ENCODE results near the gene TMSB10. TPM values are rescaled to one million over a fixed set of nuclear protein-coding genes. Genes with fewer than 3 reads are reported as not detected.

TMSB10 gene
- polyA plus RNA-seq, 3 donors, result 5,130 to 7,914 (median 6,847) TPM

GRCh38 chr2:84942166-84942565 is 36.7 kb downstream of the TMSB10 start:
- H3K27me3 Mint-ChIP-seq (ENCODE audit: low read depth in 3 of 3), result peaks cover 0 to 3% (median 0%) of the 10 kb centered on the region in 3 donors
- Histone ChIP-seq H3K27me3 (ENCODE audit: control insufficient read depth in 2 of 2, insufficient read depth in 2 of 2, low read length in 2 of 2) (no peaks in the 10 kb centered on the region), H3K9me3 (replicated peaks in 1 of 2; ENCODE audit: control insufficient read depth in 1 of 2, insufficient read depth in 1 of 2, low read length in 2 of 2) (no peaks in the 10 kb centered on the region), H3K27ac (ENCODE audit: low read depth in 1 of 2, low read length in 2 of 2) (no peak overlapping the region), H4K20me1 (ENCODE audit: insufficient read depth, low read length) (no peaks in the 10 kb centered on the region), H2AFZ (ENCODE audit: insufficient read depth, low read depth, low read length, poor library complexity, severe bottlenecking) (no peak overlapping the region), H3K4me1 (ENCODE audit: control insufficient read depth in 1 of 2, insufficient read depth in 2 of 2, low read length in 2 of 2) (peaks cover 59 to 75% of the 10 kb centered on the region in 2 donors), H3K4me2 (replicated peaks; ENCODE audit: extremely low read depth, low read length, poor library complexity, severe bottlenecking) (no peak overlapping the region), H3K79me2 (ENCODE audit: insufficient read depth, low read length) (no peaks in the 10 kb centered on the region), H3K4me3 (replicated peaks in 1 of 3; ENCODE audit: low read depth in 2 of 3, low read length in 3 of 3) (no peak overlapping the region), H3K9ac (ENCODE audit: insufficient read depth, low read length, poor library complexity, severe bottlenecking) (no peak overlapping the region), H3K36me3 (replicated peaks in 1 of 2; ENCODE audit: control insufficient read depth in 1 of 2, insufficient read depth in 2 of 2, low read length in 2 of 2) (no peaks in the 10 kb centered on the region)
- TF ChIP-seq, protein P1, sequence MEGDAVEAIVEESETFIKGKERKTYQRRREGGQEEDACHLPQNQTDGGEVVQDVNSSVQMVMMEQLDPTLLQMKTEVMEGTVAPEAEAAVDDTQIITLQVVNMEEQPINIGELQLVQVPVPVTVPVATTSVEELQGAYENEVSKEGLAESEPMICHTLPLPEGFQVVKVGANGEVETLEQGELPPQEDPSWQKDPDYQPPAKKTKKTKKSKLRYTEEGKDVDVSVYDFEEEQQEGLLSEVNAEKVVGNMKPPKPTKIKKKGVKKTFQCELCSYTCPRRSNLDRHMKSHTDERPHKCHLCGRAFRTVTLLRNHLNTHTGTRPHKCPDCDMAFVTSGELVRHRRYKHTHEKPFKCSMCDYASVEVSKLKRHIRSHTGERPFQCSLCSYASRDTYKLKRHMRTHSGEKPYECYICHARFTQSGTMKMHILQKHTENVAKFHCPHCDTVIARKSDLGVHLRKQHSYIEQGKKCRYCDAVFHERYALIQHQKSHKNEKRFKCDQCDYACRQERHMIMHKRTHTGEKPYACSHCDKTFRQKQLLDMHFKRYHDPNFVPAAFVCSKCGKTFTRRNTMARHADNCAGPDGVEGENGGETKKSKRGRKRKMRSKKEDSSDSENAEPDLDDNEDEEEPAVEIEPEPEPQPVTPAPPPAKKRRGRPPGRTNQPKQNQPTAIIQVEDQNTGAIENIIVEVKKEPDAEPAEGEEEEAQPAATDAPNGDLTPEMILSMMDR (IDR thresholded peaks at IDR 0.05), result no peak
- H3K27ac Mint-ChIP-seq, result no peak overlapping the region
- H3K9me3 Mint-ChIP-seq, result peaks cover 0 to 3% (median 0%) of the 10 kb centered on the region in 7 donors
- intact Hi-C loops (cut with micrococcal nuclease), result no loop called here
- no peaks in the 10 kb centered on the region for H3K36me3 Mint-ChIP-seq
- no peak for DNase-seq
- no peak overlapping the region for H3K4me3 Mint-ChIP-seq
- WGBS (ENCODE audit: insufficient coverage), result 89% methylated on average over 2 of the region's 2 CpGs
- H3K4me1 Mint-ChIP-seq, result peaks cover 68% of the 10 kb centered on the region

DNA sequence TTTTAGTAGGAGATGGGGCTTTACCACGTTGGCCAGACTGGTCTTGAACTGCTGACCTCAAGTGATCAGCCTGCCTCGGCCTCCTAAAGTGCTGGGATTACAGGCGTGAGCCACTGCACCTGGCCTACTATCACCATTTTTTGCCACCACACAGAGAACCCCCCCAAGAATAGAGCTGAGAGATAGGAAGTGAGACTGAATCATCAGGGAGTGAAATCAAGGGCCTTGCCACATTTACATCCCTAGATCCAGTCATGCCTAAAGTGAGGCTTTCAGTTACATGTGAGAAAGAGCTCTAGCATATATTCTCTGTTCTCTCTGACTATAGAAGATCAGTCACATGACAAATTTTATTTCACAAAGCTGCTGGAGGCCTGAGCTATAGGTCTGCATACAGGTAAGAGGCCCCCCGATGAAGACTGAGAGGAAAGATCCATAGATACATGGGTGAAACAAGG is 37.5 kb downstream of the TMSB10 start:
- Histone ChIP-seq H3K4me2 (replicated peaks; ENCODE audit: extremely low read depth, low read length, poor library complexity, severe bottlenecking) (no peak overlapping the region), H3K79me2 (ENCODE audit: insufficient read depth, low read length) (no peaks in the 10 kb centered on the region), H3K9ac (ENCODE audit: insufficient read depth, low read length, poor library complexity, severe bottlenecking) (no peak overlapping the region), H2AFZ (ENCODE audit: insufficient read depth, low read depth, low read length, poor library complexity, severe bottlenecking) (no peak overlapping the region), H3K9me3 (replicated peaks in 1 of 2; ENCODE audit: control insufficient read depth in 1 of 2, insufficient read depth in 1 of 2, low read length in 2 of 2) (no peaks in the 10 kb centered on the region), H3K4me3 (replicated peaks in 1 of 3; ENCODE audit: low read depth in 2 of 3, low read length in 3 of 3) (no peak overlapping the region), H4K20me1 (ENCODE audit: insufficient read depth, low read length) (no peaks in the 10 kb centered on the region), H3K36me3 (replicated peaks in 1 of 2; ENCODE audit: control insufficient read depth in 1 of 2, insufficient read depth in 2 of 2, low read length in 2 of 2) (no peaks in the 10 kb centered on the region), H3K4me1 (ENCODE audit: control insufficient read depth in 1 of 2, insufficient read depth in 2 of 2, low read length in 2 of 2) (peaks cover 59 to 75% of the 10 kb centered on the region in 2 donors), H3K27ac (ENCODE audit: low read depth in 1 of 2, low read length in 2 of 2) (no peak overlapping the region), H3K27me3 (ENCODE audit: control insufficient read depth in 2 of 2, insufficient read depth in 2 of 2, low read length in 2 of 2) (no peaks in the 10 kb centered on the region)
- Mint-ChIP-seq H3K4me1 (peaks cover 68% of the 10 kb centered on the region), H3K4me3 (no peak overlapping the region), H3K36me3 (no peaks in the 10 kb centered on the region), H3K9me3 (peaks cover 0 to 2% (median 0%) of the 10 kb centered on the region in 7 donors), H3K27ac (peak overlapping the region; percentile 24 to 91 (median 55)), H3K27me3 (ENCODE audit: low read depth in 3 of 3) (peaks cover 0 to 2% (median 0%) of the 10 kb centered on the region in 3 donors)
- TF ChIP-seq, protein P1 (IDR thresholded peaks at IDR 0.05), result no peak
- intact Hi-C loops (cut with micrococcal nuclease), result no loop called here
- no CpG with 5 or more reads among the region's 4 CpGs for WGBS (ENCODE audit: insufficient coverage)
- DNase-seq, result peak in 1 of 3 donors; percentile 65

All from CD14-positive monocyte (primary cell).